ENCODE results near the gene DLG2. TPM values are rescaled to one million over a fixed set of nuclear protein-coding genes. Genes with fewer than 3 reads are reported as not detected.
"Not testable (repeated sequence)": the region's sequence is repeated elsewhere in the genome, so short reads cannot be mapped to it uniquely, and the experiment has no call there.

DLG2 gene
- total and polyA plus RNA-seq, 4 experiments from 2014 or later: 0.78 to 2.7 (median 1.9) TPM

DNA sequence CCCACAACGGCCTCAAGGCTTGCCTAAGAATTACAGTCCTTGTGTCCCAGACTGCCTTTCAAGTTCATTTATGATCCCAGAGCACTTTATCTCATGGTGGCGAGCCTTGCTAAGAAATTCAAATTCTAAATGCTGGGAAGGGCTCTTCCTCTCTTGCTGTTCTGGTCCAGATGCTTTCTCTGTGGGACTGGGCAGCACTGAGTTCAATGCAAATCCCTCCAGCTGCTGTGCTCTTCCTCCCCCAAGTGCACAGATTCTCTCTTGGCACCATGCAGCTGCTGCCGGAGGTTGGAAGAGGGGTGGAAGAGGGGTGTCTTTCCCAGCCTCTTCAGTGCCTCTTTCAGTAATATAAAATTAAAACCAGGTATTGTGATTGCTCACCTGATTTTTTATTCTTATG lies 828.0 kb downstream of the DLG2 start:
- Histone ChIP-seq H3K27ac (ENCODE audit: low read depth, low read length) (no peak overlapping the region), H3K4me1 (ENCODE audit: insufficient read depth, low read length) (no peaks in the 10 kb centered on the region), H3K9me3 (ENCODE audit: control insufficient read depth in 1 of 2, low read length in 2 of 2) (no peaks in the 10 kb centered on the region), H3K27me3 (ENCODE audit: insufficient read depth, low read length) (no peaks in the 10 kb centered on the region), H3K4me3 (ENCODE audit: low read length in 2 of 2) (no peak overlapping the region), H3K36me3 (ENCODE audit: insufficient read depth, low read length) (no peaks in the 10 kb centered on the region)
- CTCF ChIA-PET (ENCODE audit: partially characterized antibody): no interaction called here
- Mint-ChIP-seq H3K27ac (no peak overlapping the region), H3K4me3 (no peak overlapping the region), H3K4me1 (no peaks in the 10 kb centered on the region), H3K36me3 (no peaks in the 10 kb centered on the region), H3K9me3 (peaks cover 4 to 56% (median 37%) of the 10 kb centered on the region in 8 donors), H3K27me3 (no peaks in the 10 kb centered on the region)
- POLR2A ChIA-PET (ENCODE audit: partially characterized antibody): no interaction called here
- no peak for DNase-seq
- intact Hi-C loops (cut with micrococcal nuclease): no loop called here

- no peak for DNase-seq
- POLR2A ChIA-PET (ENCODE audit: partially characterized antibody): no interaction called here
- Mint-ChIP-seq H3K36me3 (no peaks in the 10 kb centered on the region), H3K27me3 (no peaks in the 10 kb centered on the region), H3K9me3 (peaks cover 10 to 65% (median 41%) of the 10 kb centered on the region in 8 donors), H3K27ac (no peak overlapping the region), H3K4me1 (no peaks in the 10 kb centered on the region), H3K4me3 (no peak overlapping the region)
- Histone ChIP-seq H3K9me3 (ENCODE audit: control insufficient read depth in 1 of 2, low read length in 2 of 2) (no peaks in the 10 kb centered on the region), H3K4me1 (ENCODE audit: insufficient read depth, low read length) (no peaks in the 10 kb centered on the region), H3K27me3 (ENCODE audit: insufficient read depth, low read length) (no peaks in the 10 kb centered on the region), H3K36me3 (ENCODE audit: insufficient read depth, low read length) (no peaks in the 10 kb centered on the region), H3K4me3 (ENCODE audit: low read length in 2 of 2) (no peak overlapping the region), H3K27ac (ENCODE audit: low read depth, low read length) (no peak overlapping the region)
- CTCF ChIA-PET (ENCODE audit: partially characterized antibody): no interaction called here
- intact Hi-C loops (cut with micrococcal nuclease): no loop called here
Observed at GRCh38 chr11:84795698-84796097, 831.4 kb downstream of the DLG2 start.

DNA sequence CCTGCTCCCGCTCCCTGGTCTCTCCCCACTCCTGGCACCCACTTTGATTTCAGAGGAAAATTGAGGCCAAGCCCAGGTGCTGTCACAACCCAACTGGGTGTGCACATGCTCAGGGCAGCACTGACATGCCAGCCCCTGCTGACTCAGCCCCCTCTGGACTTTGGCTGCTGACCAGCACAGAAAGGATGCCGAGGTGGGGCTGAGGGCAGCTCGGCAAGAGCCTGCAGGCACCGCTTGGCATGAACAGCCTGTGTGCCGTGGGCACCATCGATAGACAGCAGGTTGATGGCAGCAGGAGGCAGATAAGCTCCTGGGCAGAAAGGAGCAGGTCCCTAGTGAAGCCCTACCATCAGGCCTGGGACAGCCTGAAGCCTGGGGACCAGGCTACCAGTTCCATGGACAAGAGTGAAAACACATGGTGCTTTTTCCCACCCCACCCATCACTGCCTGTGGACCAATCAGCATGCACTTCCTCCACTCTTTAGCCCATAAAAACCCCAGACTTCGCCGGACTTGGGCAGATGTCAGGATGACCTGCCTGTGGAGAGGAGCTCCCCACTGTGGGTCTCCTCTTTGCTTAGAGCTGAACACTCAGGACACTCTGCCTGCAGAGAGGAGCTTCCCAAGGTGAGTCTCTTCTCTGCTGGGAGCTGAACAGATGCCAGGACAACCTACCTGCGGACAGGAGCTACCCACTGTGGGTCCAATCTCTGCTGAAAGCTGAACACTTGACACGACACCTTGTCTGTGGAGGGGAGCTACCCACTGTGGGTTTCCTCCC lies 832.3 kb downstream of the DLG2 start:
- Mint-ChIP-seq H3K4me1 (no peaks in the 10 kb centered on the region), H3K27ac (no peak overlapping the region), H3K36me3 (no peaks in the 10 kb centered on the region), H3K4me3 (no peak overlapping the region), H3K27me3 (no peaks in the 10 kb centered on the region), H3K9me3 (peaks cover 10 to 65% (median 41%) of the 10 kb centered on the region in 8 donors)
- intact Hi-C loops (cut with micrococcal nuclease): no loop called here
- Histone ChIP-seq H3K4me3 (ENCODE audit: low read length in 2 of 2) (no peak overlapping the region), H3K9me3 (ENCODE audit: control insufficient read depth in 1 of 2, low read length in 2 of 2) (no peaks in the 10 kb centered on the region), H3K27ac (ENCODE audit: low read depth, low read length) (no peak overlapping the region), H3K4me1 (ENCODE audit: insufficient read depth, low read length) (no peaks in the 10 kb centered on the region), H3K27me3 (ENCODE audit: insufficient read depth, low read length) (no peaks in the 10 kb centered on the region), H3K36me3 (ENCODE audit: insufficient read depth, low read length) (no peaks in the 10 kb centered on the region)
- ChIA-PET POLR2A (ENCODE audit: partially characterized antibody) (no interaction called here), CTCF (ENCODE audit: partially characterized antibody) (no interaction called here)
- DNase-seq: no peak

DNA sequence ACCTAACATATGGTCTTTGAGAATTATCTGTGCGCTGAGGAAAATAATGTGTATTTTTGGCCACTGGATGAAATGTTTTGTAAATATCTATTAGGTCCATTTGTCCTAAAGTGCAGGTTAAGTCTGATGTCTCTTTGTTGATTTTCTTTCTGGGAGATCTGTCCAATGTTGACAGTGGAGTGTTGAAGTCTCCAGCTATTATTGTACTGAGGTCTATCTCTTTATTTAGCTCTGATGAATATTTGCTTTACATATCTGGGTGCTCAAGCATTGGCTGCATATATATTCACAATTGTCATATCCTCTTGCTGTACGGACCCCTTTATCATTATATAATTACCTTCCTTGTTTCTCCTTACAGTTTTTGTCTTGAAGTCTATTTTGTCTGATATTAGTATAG lies 833.8 kb downstream of the DLG2 start:
- Mint-ChIP-seq H3K36me3 (no peaks in the 10 kb centered on the region), H3K9me3 (peaks cover 10 to 62% (median 38%) of the 10 kb centered on the region in 8 donors), H3K27me3 (no peaks in the 10 kb centered on the region), H3K4me3 (no peak overlapping the region), H3K4me1 (no peaks in the 10 kb centered on the region), H3K27ac (no peak overlapping the region)
- CTCF ChIA-PET (ENCODE audit: partially characterized antibody): no interaction called here
- no peaks in the 10 kb centered on the region for H3K36me3 ChIP-seq (ENCODE audit: insufficient read depth, low read length)
- no peaks in the 10 kb centered on the region for H3K4me1 ChIP-seq (ENCODE audit: insufficient read depth, low read length)
- no peak overlapping the region for H3K4me3 ChIP-seq (ENCODE audit: low read length in 2 of 2)
- POLR2A ChIA-PET (ENCODE audit: partially characterized antibody): no interaction called here
- intact Hi-C loops (cut with micrococcal nuclease): no loop called here
- no peak overlapping the region for H3K27ac ChIP-seq (ENCODE audit: low read depth, low read length)
- H3K9me3 ChIP-seq (ENCODE audit: control insufficient read depth in 1 of 2, low read length in 2 of 2): no peaks in the 10 kb centered on the region
- no peaks in the 10 kb centered on the region for H3K27me3 ChIP-seq (ENCODE audit: insufficient read depth, low read length)
- DNase-seq: no peak

DNA sequence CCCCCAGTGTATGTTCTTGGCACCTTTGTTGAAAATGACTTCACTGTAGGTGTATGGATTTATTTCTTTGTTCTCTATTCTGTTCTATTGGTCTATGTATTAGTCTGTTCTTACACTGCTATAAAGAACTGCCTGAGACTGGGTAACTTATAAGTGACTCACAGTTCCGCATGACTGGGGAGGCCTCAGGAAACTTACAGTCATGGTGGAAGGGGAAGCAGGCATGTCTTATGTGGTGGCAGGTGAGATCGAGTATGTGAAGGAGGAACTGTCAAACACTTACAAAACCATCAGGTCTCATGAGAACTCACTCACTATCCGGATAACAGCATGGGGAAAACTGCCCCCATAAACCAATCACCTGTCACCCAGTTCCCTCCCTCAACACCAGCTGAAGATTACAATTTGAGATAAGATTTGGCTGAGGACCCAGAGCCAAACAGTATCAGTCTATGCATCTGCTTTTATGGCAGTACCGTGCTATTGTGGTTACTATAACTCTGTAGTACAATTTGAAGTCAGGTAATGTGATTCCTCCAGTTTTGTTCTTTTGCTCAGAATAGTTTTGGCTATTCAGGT lies 836.2 kb downstream of the DLG2 start:
- H3K36me3 Mint-ChIP-seq: no peaks in the 10 kb centered on the region
- DNase-seq: no peak
- Histone ChIP-seq H3K4me3 (ENCODE audit: low read length in 2 of 2) (no peak overlapping the region), H3K27ac (ENCODE audit: low read depth, low read length) (no peak overlapping the region), H3K4me1 (ENCODE audit: insufficient read depth, low read length) (no peaks in the 10 kb centered on the region), H3K27me3 (ENCODE audit: insufficient read depth, low read length) (no peaks in the 10 kb centered on the region), H3K9me3 (ENCODE audit: control insufficient read depth in 1 of 2, low read length in 2 of 2) (no peaks in the 10 kb centered on the region), H3K36me3 (ENCODE audit: insufficient read depth, low read length) (no peaks in the 10 kb centered on the region)
- ChIA-PET POLR2A (ENCODE audit: partially characterized antibody) (no interaction called here), CTCF (ENCODE audit: partially characterized antibody) (no interaction called here)
- no peak overlapping the region for H3K4me3 Mint-ChIP-seq
- H3K27ac Mint-ChIP-seq: no peak overlapping the region
- no peaks in the 10 kb centered on the region for H3K4me1 Mint-ChIP-seq
- H3K27me3 Mint-ChIP-seq: no peaks in the 10 kb centered on the region
- intact Hi-C loops (cut with micrococcal nuclease): no loop called here
- H3K9me3 Mint-ChIP-seq: peaks cover 9 to 67% (median 37%) of the 10 kb centered on the region in 8 donors

DNA sequence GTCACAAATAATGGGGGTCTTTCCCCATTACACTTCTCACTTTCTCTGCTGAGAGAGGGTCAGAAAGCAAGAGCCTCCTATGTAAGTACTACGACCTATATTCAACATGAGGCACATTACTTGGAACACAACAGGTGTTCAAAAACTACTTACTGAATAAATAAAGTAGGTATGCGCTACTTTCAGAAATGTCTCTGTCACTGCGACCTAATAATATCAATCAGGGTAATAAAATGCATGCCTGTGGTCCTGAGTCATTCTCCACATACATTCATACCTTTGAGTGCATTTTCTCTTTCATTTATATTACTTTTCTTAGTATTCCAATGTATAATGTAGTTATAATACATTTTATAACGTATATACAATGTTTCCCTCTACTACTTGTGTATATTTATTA lies 838.9 kb downstream of the DLG2 start:
- Mint-ChIP-seq H3K4me1 (no peaks in the 10 kb centered on the region), H3K27me3 (no peaks in the 10 kb centered on the region), H3K9me3 (peaks cover 4 to 64% (median 33%) of the 10 kb centered on the region in 8 donors), H3K27ac (no peak overlapping the region), H3K36me3 (no peaks in the 10 kb centered on the region), H3K4me3 (no peak overlapping the region)
- Histone ChIP-seq H3K9me3 (ENCODE audit: control insufficient read depth in 1 of 2, low read length in 2 of 2) (no peaks in the 10 kb centered on the region), H3K4me1 (ENCODE audit: insufficient read depth, low read length) (no peaks in the 10 kb centered on the region), H3K27ac (ENCODE audit: low read depth, low read length) (no peak overlapping the region), H3K4me3 (ENCODE audit: low read length in 2 of 2) (no peak overlapping the region), H3K36me3 (ENCODE audit: insufficient read depth, low read length) (no peaks in the 10 kb centered on the region), H3K27me3 (ENCODE audit: insufficient read depth, low read length) (no peaks in the 10 kb centered on the region)
- intact Hi-C loops (cut with micrococcal nuclease): no loop called here
- DNase-seq: no peak
- ChIA-PET CTCF (ENCODE audit: partially characterized antibody) (no interaction called here), POLR2A (ENCODE audit: partially characterized antibody) (no interaction called here)

DNA sequence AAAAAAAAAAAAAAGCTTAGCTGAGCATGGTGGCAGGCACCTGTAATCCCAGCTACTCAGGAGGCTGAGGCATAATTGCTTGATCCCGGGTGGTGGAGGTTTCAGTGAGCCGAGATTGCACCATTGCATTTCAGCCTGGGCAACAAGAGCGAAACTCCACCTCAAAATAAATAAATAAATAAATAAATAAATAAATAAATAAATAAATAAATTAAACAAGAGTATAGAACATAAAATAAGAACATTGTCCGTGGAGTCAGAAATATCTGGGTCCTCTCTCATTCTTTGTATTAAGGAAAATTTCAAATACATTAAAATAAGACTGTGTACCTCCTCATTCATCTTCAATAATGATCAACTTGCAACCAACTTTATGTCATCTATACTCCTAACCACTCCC lies 843.0 kb downstream of the DLG2 start:
- H3K9me3 ChIP-seq (ENCODE audit: control insufficient read depth in 1 of 2, low read length in 2 of 2); DNase-seq; H3K4me3 ChIP-seq (ENCODE audit: low read length in 2 of 2); POLR2A ChIA-PET (ENCODE audit: partially characterized antibody); H3K36me3 Mint-ChIP-seq; H3K4me3 Mint-ChIP-seq; H3K36me3 ChIP-seq (ENCODE audit: insufficient read depth, low read length); H3K27me3 ChIP-seq (ENCODE audit: insufficient read depth, low read length); H3K27me3 Mint-ChIP-seq; H3K27ac ChIP-seq (ENCODE audit: low read depth, low read length); intact Hi-C loops (cut with micrococcal nuclease); H3K27ac Mint-ChIP-seq; H3K4me1 ChIP-seq (ENCODE audit: insufficient read depth, low read length); H3K4me1 Mint-ChIP-seq: not testable (repeated sequence)
- H3K9me3 Mint-ChIP-seq: peaks cover 3 to 53% (median 26%) of the 10 kb centered on the region in 8 donors
- CTCF ChIA-PET (ENCODE audit: partially characterized antibody): interaction anchor here (0.6 kb wide), 1 partner anchor 305 kb away, joined by 3 read pairs; no protein-coding TSS in a partner anchor

All from CD4-positive, alpha-beta memory T cell (primary cell).